Astrocyte of the spinal cord (primary cell): Measurements from ENCODE around the gene TYK2.
"Not testable (repeated sequence)": the region's sequence is repeated elsewhere in the genome, so short reads cannot be mapped to it uniquely, and the experiment has no call there.

Source experiments
- DNase-seq: peaks from one replicate; pipeline ENCODE4 v3.0.0; 2011; ENCODE audit warnings: low read depth, low spot score
- H3K4me3 ChIP-seq: 2 replicates; pipeline ENCODE4 v1.5.1; 2011; ENCODE audit warnings: low read depth, mild to moderate bottlenecking, low read length, moderate library complexity
- CTCF ChIP-seq: IDR thresholded peaks from 2 replicates; pipeline ENCODE4 v1.5.1; 2012; ENCODE audit warnings: low read depth, mild to moderate bottlenecking, low read length, inconsistent platforms
- in situ Hi-C: cut with HindIII; loops from 2 replicates; pipeline ENCODE4 v1.10.0; 2017; ENCODE audit warnings: low sequenced_read_pairs

Gene TYK2

GRCh38 chr19:10402441-10403038 is 22.2 kb upstream of the TYK2 start:
- in situ Hi-C loops, result no loop called here
- peak overlapping the region; percentile 74 for H3K4me3 ChIP-seq
- no peak for TF ChIP-seq CTCF
- DNase-seq, result no peak

GRCh38 chr19:10399878-10400277 is 19.5 kb upstream of the TYK2 start:
- no peak for TF ChIP-seq CTCF
- H3K4me3 ChIP-seq, result no peak overlapping the region
- in situ Hi-C loops, result no loop called here
- no peak for DNase-seq

DNA sequence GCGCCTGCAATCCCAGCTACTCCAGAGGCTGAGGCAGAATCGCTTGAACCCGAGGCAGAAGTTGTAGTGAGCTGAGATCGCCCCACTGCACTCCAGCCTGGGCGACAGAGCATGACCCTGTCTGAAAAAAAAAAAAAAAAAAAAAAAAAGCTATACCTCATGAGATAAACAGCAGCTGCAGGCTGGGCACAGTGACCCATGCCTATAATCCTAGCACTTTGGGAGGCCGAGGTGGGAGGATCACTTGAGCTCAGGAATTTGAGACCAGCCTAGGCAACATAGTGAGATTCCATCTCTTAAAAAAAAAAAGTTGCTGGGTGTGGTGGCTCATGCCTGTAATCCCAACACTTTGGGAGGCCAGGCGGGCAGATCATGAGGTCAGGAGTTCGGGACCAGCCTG is 19.0 kb upstream of the TYK2 start:
- in situ Hi-C loops, DNase-seq, H3K4me3 ChIP-seq: not testable (repeated sequence)

- no peak for TF ChIP-seq CTCF
- H3K4me3 ChIP-seq, result no peak overlapping the region
Observed at GRCh38 chr19:10398819-10399218, 18.4 kb upstream of the TYK2 start.

DNA sequence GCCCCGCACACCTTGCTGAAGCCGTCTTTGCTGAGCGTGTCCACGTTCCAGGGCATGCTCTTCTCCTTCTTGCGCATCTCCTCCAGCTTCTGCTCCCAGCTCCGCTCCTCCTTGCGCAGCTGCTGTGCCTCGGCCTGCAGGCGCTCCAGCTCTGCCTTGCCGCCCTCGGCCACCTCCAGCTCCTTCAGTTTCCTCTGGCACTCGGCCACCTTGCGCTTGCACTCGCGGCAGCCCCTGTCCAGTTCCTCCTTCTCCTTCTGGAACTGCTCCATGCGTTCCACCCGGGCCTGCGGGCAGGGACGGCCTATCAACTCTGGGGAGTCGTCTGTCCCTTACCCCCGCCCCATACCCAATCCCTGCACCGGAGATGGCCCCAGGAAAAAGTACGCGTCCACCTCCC is 15.5 kb upstream of the TYK2 start:
- H3K4me3 ChIP-seq, result no peak overlapping the region
- no peak for DNase-seq
- no peak for TF ChIP-seq CTCF
- in situ Hi-C loops, result no loop called here

More at GRCh38 chr19:10398819-10399218, 18.4 kb upstream of the TYK2 start:
- DNase-seq, result no peak
- in situ Hi-C loops, result no loop called here

- TF ChIP-seq CTCF, result no peak
- no peak overlapping the region for H3K4me3 ChIP-seq
- in situ Hi-C loops, result no loop called here
- DNase-seq, result no peak
Observed at GRCh38 chr19:10395436-10395835, 15.1 kb upstream of the TYK2 start.

GRCh38 chr19:10395003-10395402 is 14.6 kb upstream of the TYK2 start:
- TF ChIP-seq CTCF, result no peak
- H3K4me3 ChIP-seq, result no peak overlapping the region
- in situ Hi-C loops, result no loop called here
- DNase-seq, result no peak
